ENCODE results near the gene FAH.
"Not testable (repeated sequence)": the region's sequence is repeated elsewhere in the genome, so short reads cannot be mapped to it uniquely, and the experiment has no call there.

Gene FAH

GRCh38 chr15:80152180-80152895 is 461 bp upstream of the FAH start:
- peak; percentile 96 for DNase-seq

GRCh38 chr15:80153900-80154299 is 1.1 kb downstream of the FAH start:
- DNase-seq, result no peak

GRCh38 chr15:80154336-80154735 is 1.5 kb downstream of the FAH start:
- no peak for DNase-seq

- no peak for DNase-seq
Measured at GRCh38 chr15:80155001-80155377, 2.2 kb downstream of the FAH start.

- DNase-seq, result not testable (repeated sequence)
Measured at GRCh38 chr15:80155378-80156175, 2.8 kb downstream of the FAH start.

- DNase-seq, result no peak
Measured at GRCh38 chr15:80156176-80156720, 3.4 kb downstream of the FAH start.

GRCh38 chr15:80157215-80157614 is 4.4 kb downstream of the FAH start:
- DNase-seq, result no peak

- no peak for DNase-seq
Measured at GRCh38 chr15:80159301-80159700, 6.5 kb downstream of the FAH start.

- peak; percentile 60 for DNase-seq
Measured at GRCh38 chr15:80159811-80160569, 7.2 kb downstream of the FAH start.

- peak; percentile 85 for DNase-seq
Measured at GRCh38 chr15:80160570-80161156, 7.9 kb downstream of the FAH start.

GRCh38 chr15:80161468-80162016 is 8.7 kb downstream of the FAH start:
- DNase-seq, result no peak

GRCh38 chr15:80162059-80162554 is 9.3 kb downstream of the FAH start:
- no peak for DNase-seq

- DNase-seq, result no peak
Measured at GRCh38 chr15:80163217-80163616, 10.4 kb downstream of the FAH start.

GRCh38 chr15:80163897-80164296 is 11.1 kb downstream of the FAH start:
- no peak for DNase-seq

- no peak for DNase-seq
Measured at GRCh38 chr15:80167936-80168335, 15.1 kb downstream of the FAH start.

GRCh38 chr15:80168421-80168820 is 15.6 kb downstream of the FAH start:
- no peak for DNase-seq

GRCh38 chr15:80169768-80170357 is 17.1 kb downstream of the FAH start:
- no peak for DNase-seq

- no peak for DNase-seq
Measured at GRCh38 chr15:80170596-80170995, 17.8 kb downstream of the FAH start.

- DNase-seq, result no peak
Measured at GRCh38 chr15:80171787-80172186, 19.0 kb downstream of the FAH start.

GRCh38 chr15:80172401-80172800 is 19.6 kb downstream of the FAH start:
- DNase-seq, result no peak

- peak; percentile 77 for DNase-seq
Measured at GRCh38 chr15:80173022-80173759, 20.4 kb downstream of the FAH start.
